PFSK-1 (cell line): Measurements from ENCODE around the gene LRRC37B.

Experiments
- FOXP2 ChIP-seq: optimal IDR thresholded peaks from 2 replicates; pipeline ENCODE3; 2011; ENCODE audit warnings: borderline replicate concordance, control low read depth, inconsistent platforms; ENCODE audit not compliant: insufficient read depth; ENCODE audit errors: extremely low read length, extremely low read depth
- POLR2AphosphoS5 ChIP-seq: IDR thresholded peaks from 2 replicates; pipeline ENCODE4 v1.6.1; 2012; ENCODE audit warnings: low read depth, mild to moderate bottlenecking, control low read depth, low read length, moderate library complexity
- SIN3A ChIP-seq: IDR thresholded peaks from 2 replicates; pipeline ENCODE4 v1.6.1; 2012; ENCODE audit warnings: mild to moderate bottlenecking, low read length, moderate library complexity, borderline replicate concordance; ENCODE audit not compliant: insufficient read depth
- TAF1 ChIP-seq: IDR thresholded peaks from 2 replicates; pipeline ENCODE4 v1.6.1; 2012; ENCODE audit warnings: low read length, control low read depth, borderline replicate concordance; ENCODE audit not compliant: insufficient read depth
- TF ChIP-seq, protein P1 (sequence below), 2 experiments: IDR thresholded peaks; 2 replicates each; pipeline versions ENCODE4 v1.6.1 to v1.8.0; 2011 to 2012; ENCODE audit warnings: low read depth in 2 of 2, low read length in 2 of 2, control low read depth in 1 of 2, inconsistent platforms in 1 of 2, mild to moderate bottlenecking in 1 of 2, moderate library complexity in 1 of 2; ENCODE audit not compliant: insufficient read depth in 1 of 2

The LRRC37B gene

DNA sequence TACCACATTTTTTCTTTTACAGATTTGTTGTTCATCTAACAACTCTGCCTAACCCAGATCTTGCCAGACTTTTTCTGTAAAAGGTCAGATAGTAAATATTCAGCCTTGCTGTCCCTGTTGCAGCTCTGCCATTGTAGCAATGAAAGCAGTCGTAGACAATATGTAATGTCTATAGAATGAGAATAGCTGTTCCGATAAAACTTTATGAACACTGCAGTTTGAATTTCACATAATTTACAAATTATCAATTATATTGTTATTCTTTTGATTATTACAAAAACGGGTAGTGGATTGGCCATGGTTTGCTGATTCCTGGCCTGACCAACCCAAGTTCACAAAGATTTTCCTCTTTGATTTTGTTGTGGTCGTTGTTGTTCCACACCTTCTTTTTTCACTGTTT is 2.9 kb downstream of the LRRC37B start:
- TF ChIP-seq TAF1 (no peak), POLR2AphosphoS5 (no peak), FOXP2 (no peak), SIN3A (no peak)
- TF ChIP-seq, protein P1, sequence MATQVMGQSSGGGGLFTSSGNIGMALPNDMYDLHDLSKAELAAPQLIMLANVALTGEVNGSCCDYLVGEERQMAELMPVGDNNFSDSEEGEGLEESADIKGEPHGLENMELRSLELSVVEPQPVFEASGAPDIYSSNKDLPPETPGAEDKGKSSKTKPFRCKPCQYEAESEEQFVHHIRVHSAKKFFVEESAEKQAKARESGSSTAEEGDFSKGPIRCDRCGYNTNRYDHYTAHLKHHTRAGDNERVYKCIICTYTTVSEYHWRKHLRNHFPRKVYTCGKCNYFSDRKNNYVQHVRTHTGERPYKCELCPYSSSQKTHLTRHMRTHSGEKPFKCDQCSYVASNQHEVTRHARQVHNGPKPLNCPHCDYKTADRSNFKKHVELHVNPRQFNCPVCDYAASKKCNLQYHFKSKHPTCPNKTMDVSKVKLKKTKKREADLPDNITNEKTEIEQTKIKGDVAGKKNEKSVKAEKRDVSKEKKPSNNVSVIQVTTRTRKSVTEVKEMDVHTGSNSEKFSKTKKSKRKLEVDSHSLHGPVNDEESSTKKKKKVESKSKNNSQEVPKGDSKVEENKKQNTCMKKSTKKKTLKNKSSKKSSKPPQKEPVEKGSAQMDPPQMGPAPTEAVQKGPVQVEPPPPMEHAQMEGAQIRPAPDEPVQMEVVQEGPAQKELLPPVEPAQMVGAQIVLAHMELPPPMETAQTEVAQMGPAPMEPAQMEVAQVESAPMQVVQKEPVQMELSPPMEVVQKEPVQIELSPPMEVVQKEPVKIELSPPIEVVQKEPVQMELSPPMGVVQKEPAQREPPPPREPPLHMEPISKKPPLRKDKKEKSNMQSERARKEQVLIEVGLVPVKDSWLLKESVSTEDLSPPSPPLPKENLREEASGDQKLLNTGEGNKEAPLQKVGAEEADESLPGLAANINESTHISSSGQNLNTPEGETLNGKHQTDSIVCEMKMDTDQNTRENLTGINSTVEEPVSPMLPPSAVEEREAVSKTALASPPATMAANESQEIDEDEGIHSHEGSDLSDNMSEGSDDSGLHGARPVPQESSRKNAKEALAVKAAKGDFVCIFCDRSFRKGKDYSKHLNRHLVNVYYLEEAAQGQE (IDR thresholded peaks at IDR 0.05; ENCODE audit: insufficient read depth in 1 of 2, low read depth in 2 of 2, low read length in 2 of 2): no peak

DNA sequence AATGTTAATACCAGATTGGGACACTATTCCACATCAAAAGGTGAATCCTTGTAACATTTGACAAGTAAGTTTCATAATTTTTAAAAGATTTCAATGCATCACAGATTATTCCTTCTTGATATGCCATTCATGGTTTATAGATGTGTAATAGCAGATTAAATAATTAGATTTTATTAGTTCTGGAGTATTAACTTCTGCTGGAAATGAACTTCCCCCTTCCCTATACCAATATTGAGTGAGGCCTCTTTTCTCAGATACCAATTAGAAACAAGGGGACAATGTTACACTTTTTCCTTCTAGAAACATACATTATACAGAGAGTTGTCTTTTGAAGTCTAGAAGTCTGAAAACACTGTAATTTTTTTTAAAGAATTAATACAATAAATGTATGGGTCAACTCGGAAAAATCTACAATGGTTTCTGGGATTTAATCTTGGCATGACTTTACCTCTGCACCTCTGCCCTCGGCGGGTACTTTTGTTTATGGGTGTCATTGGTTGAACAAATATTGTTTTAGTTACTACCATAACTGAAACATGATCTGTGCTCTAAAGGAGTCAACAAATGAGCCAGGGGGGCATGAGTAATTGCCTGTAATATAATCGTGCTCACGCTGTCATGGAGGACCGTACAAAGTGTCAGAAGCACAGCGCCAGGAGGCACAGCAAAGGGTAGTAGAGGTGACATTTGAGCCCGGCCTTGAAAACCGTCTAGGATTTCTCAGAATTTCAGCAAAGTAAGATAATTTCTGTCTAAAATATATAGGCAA is 8.2 kb downstream of the LRRC37B start:
- TF ChIP-seq, protein P1 (IDR thresholded peaks at IDR 0.05; ENCODE audit: insufficient read depth in 1 of 2, low read depth in 2 of 2, low read length in 2 of 2): no peak
- no peak for TF ChIP-seq TAF1
- no peak for TF ChIP-seq SIN3A
- no peak for TF ChIP-seq POLR2AphosphoS5
- TF ChIP-seq FOXP2: no peak

GRCh38 chr17:32016231-32016630 is 9.0 kb downstream of the LRRC37B start:
- TF ChIP-seq, protein P1 (IDR thresholded peaks at IDR 0.05; ENCODE audit: insufficient read depth in 1 of 2, low read depth in 2 of 2, low read length in 2 of 2): no peak
- TF ChIP-seq POLR2AphosphoS5: no peak
- no peak for TF ChIP-seq SIN3A
- no peak for TF ChIP-seq FOXP2
- no peak for TF ChIP-seq TAF1

- TF ChIP-seq POLR2AphosphoS5: no peak
- TF ChIP-seq FOXP2: no peak
- TF ChIP-seq, protein P1 (IDR thresholded peaks at IDR 0.05; ENCODE audit: insufficient read depth in 1 of 2, low read depth in 2 of 2, low read length in 2 of 2): no peak
- no peak for TF ChIP-seq SIN3A
- no peak for TF ChIP-seq TAF1
These were observed 12.0 kb downstream of the LRRC37B start for GRCh38 chr17:32019228-32019627.
